ENCODE results near the gene CCDC186. TPM values are rescaled to one million over a fixed set of nuclear protein-coding genes. Genes with fewer than 3 reads are reported as not detected.

The CCDC186 gene
- total and polyA plus RNA-seq, 2 of the 8 experiments (the other 6 are each of a cell fraction or from before 2014, with no cell fraction given) = 3.0 to 30.3 TPM

DNA sequence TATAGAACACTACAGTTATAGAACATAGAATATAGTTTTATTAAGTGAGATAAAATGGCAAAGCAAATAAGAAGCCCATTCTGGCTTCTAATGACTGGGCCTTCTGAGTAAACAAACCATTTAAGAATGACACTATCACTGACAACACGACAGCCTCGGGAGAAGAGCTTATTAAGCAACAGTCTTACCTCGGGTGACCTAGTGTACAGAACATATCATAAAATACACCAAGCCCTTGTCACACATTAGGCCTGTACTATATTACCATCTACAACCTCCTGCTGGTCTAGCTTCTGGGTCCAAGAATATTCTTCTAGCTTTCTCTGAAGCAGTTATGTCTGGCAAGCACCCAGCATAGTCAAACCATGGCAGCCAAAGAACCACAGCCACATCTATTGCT, 32.0 kb downstream of the CCDC186 start:
- H4K5ac ChIP-seq (ENCODE audit: insufficient read length, low read depth, low read length) = no peak overlapping the region
- no peak for FAIRE-seq
- TF ChIP-seq CEBPB (IDR thresholded peaks at IDR 0.05; ENCODE audit: low read depth, low read length) (no peak), NANOG (IDR thresholded peaks at IDR 0.05; ENCODE audit: insufficient read depth, low read depth, low read length, poor library complexity, severe bottlenecking) (no peak), JUN (IDR thresholded peaks at IDR 0.05; ENCODE audit: low read depth, low read length) (no peak), ATF2 (IDR thresholded peaks at IDR 0.05; ENCODE audit: low read length) (no peak), BACH1 (IDR thresholded peaks at IDR 0.05; ENCODE audit: low read length) (no peak), CTBP2 (IDR thresholded peaks at IDR 0.05; ENCODE audit: borderline replicate concordance, insufficient read depth, insufficient read length, low read length) (no peak), SIX5 (IDR thresholded peaks at IDR 0.05; ENCODE audit: low read depth, low read length) (no peak), MAFK (IDR thresholded peaks at IDR 0.05; ENCODE audit: low read depth, low read length) (no peak), POU5F1 (IDR thresholded peaks at IDR 0.05; ENCODE audit: low read depth, low read length) (no peak), GTF2F1 (IDR thresholded peaks at IDR 0.05; ENCODE audit: borderline replicate concordance, low read depth, low read length) (no peak), SIRT6 (IDR thresholded peaks at IDR 0.05; ENCODE audit: low read length) (no peak), NRF1 (IDR thresholded peaks at IDR 0.05; ENCODE audit: low read depth, low read length) (no peak), RNF2 (IDR thresholded peaks at IDR 0.05; ENCODE audit: borderline replicate concordance, low read depth, low read length, missing control alignments, poor library complexity, severe bottlenecking) (no peak)

More for the DNA sequence above, 32.0 kb downstream of the CCDC186 start:
- Histone ChIP-seq H3K36me3 (ENCODE audit: control insufficient read depth in 2 of 4, insufficient read depth in 4 of 4, low read length in 3 of 4) (peaks cover 0 to 20% (median 3%) of the 10 kb centered on the region in 4 experiments; a peak in 5 of 8 replicates), H3K4me1 (replicated peaks in 1 of 4; ENCODE audit: control insufficient read depth in 3 of 4, insufficient read depth in 4 of 4, low read length in 3 of 4) (no peaks in the 10 kb centered on the region), H2BK12ac (ENCODE audit: low read depth, low read length) (no peak overlapping the region), H2BK20ac (ENCODE audit: low read length) (no peak overlapping the region), H3K79me2 (ENCODE audit: control insufficient read depth in 1 of 2, insufficient read depth in 2 of 2, low read length in 2 of 2) (no peaks in the 10 kb centered on the region), H3K4me3 (ENCODE audit: extremely low read depth in 1 of 4, insufficient read depth in 2 of 4, low read depth in 3 of 4, low read length in 4 of 4) (no peak overlapping the region), H2AK5ac (ENCODE audit: low read depth, low read length) (no peak overlapping the region), H4K8ac (ENCODE audit: extremely low read depth, insufficient read depth, low read length) (no peak overlapping the region), H2AFZ (ENCODE audit: low read length) (no peak overlapping the region), H3K9ac (replicated peaks in 1 of 4; ENCODE audit: extremely low read depth in 1 of 4, low read depth in 3 of 4, low read length in 3 of 4) (no peak overlapping the region), H3K23me2 (ENCODE audit: low read depth, low read length) (no peaks in the 10 kb centered on the region), H3K79me1 (ENCODE audit: low read depth, low read length) (no peaks in the 10 kb centered on the region), H2BK5ac (ENCODE audit: low read depth, low read length) (no peak overlapping the region), H3K27ac (ENCODE audit: low read depth, low read length) (no peak overlapping the region), H4K91ac (replicated peaks; ENCODE audit: insufficient read length, low read length) (no peak overlapping the region), H2BK120ac (replicated peaks; ENCODE audit: low read depth, low read length) (no peak overlapping the region), H2BK15ac (ENCODE audit: low read length) (no peak overlapping the region), H3K4ac (replicated peaks; ENCODE audit: insufficient read length, low read depth, low read length) (no peak overlapping the region), H3K14ac (ENCODE audit: insufficient read length) (no peak overlapping the region), H3K23ac (ENCODE audit: insufficient read length) (no peak overlapping the region), H3K18ac (ENCODE audit: extremely low read depth, low read length) (no peak overlapping the region), H4K20me1 (replicated peaks in 1 of 2; ENCODE audit: control insufficient read depth in 1 of 2, insufficient read depth in 2 of 2, low read length in 2 of 2) (peaks cover 0 to 2% of the 10 kb centered on the region in 2 experiments), H3K9me3 (ENCODE audit: insufficient read depth in 2 of 2, low read depth in 1 of 2, low read length in 1 of 2) (no peaks in the 10 kb centered on the region), H3K4me2 (ENCODE audit: insufficient read depth in 1 of 2, low read depth in 2 of 2, low read length in 2 of 2) (no peak overlapping the region), H3K27me3 (replicated peaks in 1 of 4; ENCODE audit: control insufficient read depth in 3 of 4, extremely low read depth in 1 of 4, insufficient read depth in 3 of 4, low read length in 3 of 4) (no peaks in the 10 kb centered on the region), H3K56ac (replicated peaks; ENCODE audit: insufficient read length, low read depth, low read length) (no peak overlapping the region)
- CTCF ChIA-PET (ENCODE audit: partially characterized antibody) = interaction anchor here (1.2 to 1.9 kb wide), 2 partner anchors 32 to 98 kb away, joined by 3 to 6 read pairs; no protein-coding TSS in a partner anchor
- 84% methylated on average over 3 of the region's 3 CpGs; no CpG with 5 or more reads in 1 of the 2 experiments for WGBS, 2 experiments (ENCODE audit: extremely low coverage in 1 of 2, insufficient coverage in 1 of 2, insufficient read length in 1 of 2, insufficient replicate concordance in 2 of 2, low coverage in 1 of 2, low lambda C conversion rate in 2 of 2, missing lambda C conversion rate in 1 of 2)
- DNase-seq (ENCODE audit: low read depth in 1 of 2, low spot score in 2 of 2) = no peak
- POLR2A ChIA-PET (ENCODE audit: partially characterized antibody) = no interaction called here
